OCI-LY7 (cell line): ENCODE data around the gene UBQLN2. TPM values are rescaled to one million over a fixed set of nuclear protein-coding genes. Genes with fewer than 3 reads are reported as not detected.
"Not testable (repeated sequence)": the region's sequence is repeated elsewhere in the genome, so short reads cannot be mapped to it uniquely, and the experiment has no call there.

Experiments used
- BruUV-seq: library from RNA; stranded (reverse); fragments of 400-500 nt; replicated peaks from 2 replicates; lab custom pipeline; 2021; lab: Mats Ljungman, UMichigan
- CTCF ChIA-PET: fragments of 300-600 bp; sonication (Branson Sonifier 250); formaldehyde crosslinking; loops from one replicate; lab custom pipeline; 2022; ENCODE audit warnings: antibody characterized with exemption; ENCODE audit not compliant: unreplicated experiment; lab: Charles Lee
- POLR2A ChIA-PET: fragments of 300-600 bp; sonication (Branson Sonifier 250); formaldehyde crosslinking; loops from one replicate; lab custom pipeline; 2022; ENCODE audit warnings: antibody characterized with exemption; lab: Charles Lee
- DNase-seq: peaks from one replicate; pipeline ENCODE4 v3.0.0-alpha.2; 2015; ENCODE audit warnings: low spot score
- H2AFZ ChIP-seq: fragments of 200-600 bp; sonication (generic), shearing (Covaris generic); 2 replicates; pipeline ENCODE4 v1.6.1; 2014; ENCODE audit warnings: mild to moderate bottlenecking, antibody characterized with exemption, low read length, moderate library complexity
- H3K27ac ChIP-seq: fragments of 200-600 bp; sonication (generic); 2 replicates; pipeline ENCODE4 v1.5.1; 2014; ENCODE audit warnings: mixed run types, low read depth, mild to moderate bottlenecking, moderate library complexity, low read length, inconsistent platforms; ENCODE audit not compliant: poor library complexity, severe bottlenecking
- H3K36me3 ChIP-seq: fragments of 200-600 bp; sonication (generic); 2 replicates; pipeline ENCODE4 v1.6.1; 2014; ENCODE audit warnings: mild to moderate bottlenecking, antibody characterized with exemption, low read length, moderate library complexity, mixed read lengths; ENCODE audit not compliant: insufficient read depth
- H3K4me1 ChIP-seq: fragments of 200-600 bp; sonication (generic); 2 replicates; pipeline ENCODE4 v1.5.1; 2014; ENCODE audit warnings: mild to moderate bottlenecking, low read length; ENCODE audit not compliant: insufficient read depth, poor library complexity, severe bottlenecking
- H3K4me2 ChIP-seq: fragments of 200-600 bp; sonication (generic); 2 replicates; pipeline ENCODE4 v1.6.1; 2014; ENCODE audit warnings: mild to moderate bottlenecking, low read length
- H3K4me3 ChIP-seq: fragments of 200-600 bp; sonication (generic); 2 replicates; pipeline ENCODE4 v1.5.1; 2014; ENCODE audit warnings: mild to moderate bottlenecking, low read depth, low read length; ENCODE audit not compliant: poor library complexity, severe bottlenecking
- H3K79me2 ChIP-seq: fragments of 200-600 bp; sonication (generic); 2 replicates; pipeline ENCODE4 v1.6.1; 2016; ENCODE audit warnings: low read depth, mild to moderate bottlenecking, low read length, moderate library complexity, mixed read lengths; ENCODE audit not compliant: insufficient read depth
- H3K9me2 ChIP-seq: fragments of 200-600 bp; sonication (generic); 2 replicates; pipeline ENCODE4 v1.6.1; 2016; ENCODE audit warnings: mild to moderate bottlenecking, low read length, mixed read lengths; ENCODE audit not compliant: insufficient read depth
- H3K9me3 ChIP-seq: fragments of 200-600 bp; sonication (generic); 2 replicates; pipeline ENCODE4 v1.6.1; 2014; ENCODE audit warnings: mild to moderate bottlenecking, mixed run types, low read length, mixed read lengths
- H4K20me1 ChIP-seq: fragments of 200-600 bp; sonication (generic); 2 replicates; pipeline ENCODE4 v1.6.1; 2014; ENCODE audit warnings: mild to moderate bottlenecking, antibody characterized with exemption, low read length, moderate library complexity, mixed read lengths; ENCODE audit not compliant: insufficient read depth
- CTCF ChIP-seq: fragments of 200-600 bp; sonication (generic); conservative IDR thresholded peaks from 2 replicates; pipeline ENCODE4 v1.5.1; 2014; ENCODE audit warnings: mild to moderate bottlenecking, antibody characterized with exemption, low read length, moderate library complexity, mixed read lengths
- EZH2phosphoT487 ChIP-seq: fragments of 200-600 bp; sonication (generic); IDR thresholded peaks from 2 replicates; pipeline ENCODE4 v1.6.1; 2018; ENCODE audit warnings: low read depth, borderline replicate concordance, mild to moderate bottlenecking, mixed run types, antibody characterized with exemption, low read length, moderate library complexity, mixed read lengths
- intact Hi-C: fragments of 100-400 bp; cut with micrococcal nuclease; formaldehyde crosslinking; loops from one replicate; pipeline ENCODE4 v1.10.0; 2022; ENCODE audit not compliant: unreplicated experiment
- total RNA-seq, 2 experiments: library from RNA; depleted of rRNA in 1 of 2; stranded (reverse); fragments of >200 nt in 1 of 2; shearing (Covaris generic) in 1 of 2; gene quantifications; 2 replicates each; pipeline ENCODE4 v1.2.3, GENCODE V29; 2014 to 2022

Gene UBQLN2
- total RNA-seq, 2 experiments from 2014 or later = 9.6 to 23.0 TPM

- no peaks in the 10 kb centered on the region; the same call in 1 of the 2 replicates for H3K36me3 ChIP-seq
- no peak overlapping the region for H3K4me2 ChIP-seq
- H3K27ac ChIP-seq = no peak overlapping the region
- no peaks in the 10 kb centered on the region; the same call in 1 of the 2 replicates for H3K79me2 ChIP-seq
- POLR2A ChIA-PET = no interaction called here
- H3K4me1 ChIP-seq = no peaks in the 10 kb centered on the region
- intact Hi-C loops = no loop called here
- no peak for DNase-seq
- no peaks in the 10 kb centered on the region for H3K9me2 ChIP-seq
- no peaks in the 10 kb centered on the region for H3K9me3 ChIP-seq
- no peak for TF ChIP-seq EZH2phosphoT487
- no peak for TF ChIP-seq CTCF
- CTCF ChIA-PET = no interaction called here
- no peaks in the 10 kb centered on the region for H4K20me1 ChIP-seq
- BruUV-seq = no TSS peak
- no peak overlapping the region for H2AFZ ChIP-seq
- no peak overlapping the region for H3K4me3 ChIP-seq
Measured at GRCh38 chrX:56588397-56589188, 25.2 kb downstream of the UBQLN2 start.

- H3K4me3 ChIP-seq, DNase-seq, CTCF ChIA-PET, H3K4me2 ChIP-seq, H3K36me3 ChIP-seq, H3K4me1 ChIP-seq, H2AFZ ChIP-seq, H4K20me1 ChIP-seq, H3K79me2 ChIP-seq, POLR2A ChIA-PET, H3K27ac ChIP-seq, H3K9me2 ChIP-seq, H3K9me3 ChIP-seq, intact Hi-C loops, BruUV-seq: not testable (repeated sequence)
Measured at GRCh38 chrX:56591830-56592229, 28.4 kb downstream of the UBQLN2 start.

GRCh38 chrX:56600141-56600540 lies 36.7 kb downstream of the UBQLN2 start:
- Histone ChIP-seq H3K79me2 (no peaks in the 10 kb centered on the region), H3K9me2 (no peaks in the 10 kb centered on the region), H3K4me2 (no peak overlapping the region), H3K27ac (no peak overlapping the region), H4K20me1 (no peaks in the 10 kb centered on the region), H3K9me3 (no peaks in the 10 kb centered on the region), H2AFZ (no peak overlapping the region), H3K4me1 (no peaks in the 10 kb centered on the region), H3K4me3 (no peak overlapping the region), H3K36me3 (no peaks in the 10 kb centered on the region; the same call in 1 of the 2 replicates)
- DNase-seq = no peak
- POLR2A ChIA-PET = no interaction called here
- TF ChIP-seq EZH2phosphoT487 (no peak), CTCF (no peak)
- no TSS peak for BruUV-seq
- intact Hi-C loops = no loop called here
- CTCF ChIA-PET = no interaction called here
